Cardiac muscle cell (in vitro differentiated cells and primary cell): ENCODE data around the gene ARFRP1. TPM values are rescaled to one million over a fixed set of nuclear protein-coding genes. Genes with fewer than 3 reads are reported as not detected.

Source experiments
- DNase-seq, 2 donors: peaks; one replicate each; pipeline versions ENCODE4 v3.0.0 to v3.0.0-alpha.2; 2010 to 2017; ENCODE audit warnings: low read depth in 1 of 2, low spot score in 1 of 2
- H3K27ac ChIP-seq: fragments of 200-600 bp; sonication (generic); 2 replicates; pipeline ENCODE4 v1.5.1; 2016
- H3K27me3 ChIP-seq: fragments of 200-600 bp; sonication (generic); 2 replicates; pipeline ENCODE4 v1.6.0; 2016; ENCODE audit warnings: control low read depth
- H3K36me3 ChIP-seq: fragments of 200-600 bp; sonication (generic); 2 replicates; pipeline ENCODE4 v1.5.1; 2016; ENCODE audit warnings: control low read depth
- H3K4me1 ChIP-seq: fragments of 200-600 bp; sonication (generic); 2 replicates; pipeline ENCODE4 v1.8.1; 2017; ENCODE audit warnings: low read depth, mild to moderate bottlenecking, mixed run types
- H3K4me3 ChIP-seq: fragments of 200-600 bp; sonication (generic); 2 replicates; pipeline ENCODE4 v1.5.1; 2016; ENCODE audit warnings: mild to moderate bottlenecking
- H3K9me3 ChIP-seq: fragments of 200-600 bp; sonication (generic); 2 replicates; pipeline ENCODE4 v1.5.1; 2017; ENCODE audit warnings: low read depth, mild to moderate bottlenecking, control low read depth
- CTCF ChIP-seq: IDR thresholded peaks from 2 replicates; pipeline ENCODE4 v1.5.1; 2012; ENCODE audit warnings: low read depth, mild to moderate bottlenecking, low read length
- polyA plus RNA-seq: library from polyadenylated mRNA; unstranded; fragments of >200 nt; fragmentation: Nextera tagmentation; extraction: Ambion mirVana; gene quantifications from 2 replicates; pipeline ENCODE4 v1.2.1, GENCODE V29; 2016
- total RNA-seq: library from RNA; depleted of rRNA; stranded (reverse); fragments of >200 nt; gene quantifications from 2 replicates; pipeline ENCODE4 v1.2.3, GENCODE V29; 2016

The ARFRP1 gene
- total and polyA plus RNA-seq, 2 experiments from 2014 or later: 61.3 to 85.1 TPM

- H3K36me3 ChIP-seq: peaks cover 30% of the 10 kb centered on the region
- H3K9me3 ChIP-seq: no peaks in the 10 kb centered on the region
- no peak overlapping the region for H3K4me3 ChIP-seq
- no peaks in the 10 kb centered on the region for H3K27me3 ChIP-seq
- H3K4me1 ChIP-seq: peaks cover 13% of the 10 kb centered on the region
- DNase-seq: no peak
- H3K27ac ChIP-seq: peak overlapping the region; percentile 43
- no peak for TF ChIP-seq CTCF
Measured at GRCh38 chr20:63744574-63745423, 37.0 kb upstream of the ARFRP1 start.

- peaks cover 30% of the 10 kb centered on the region for H3K36me3 ChIP-seq
Measured at GRCh38 chr20:63744158-63744557, 36.4 kb upstream of the ARFRP1 start.

GRCh38 chr20:63743210-63743970, 35.6 kb upstream of the ARFRP1 start:
- DNase-seq: no peak
- Histone ChIP-seq H3K27me3 (no peaks in the 10 kb centered on the region), H3K4me3 (no peak overlapping the region), H3K9me3 (no peaks in the 10 kb centered on the region), H3K4me1 (peaks cover 18% of the 10 kb centered on the region), H3K27ac (peak overlapping the region; percentile 64), H3K36me3 (peaks cover 30% of the 10 kb centered on the region)
- no peak for TF ChIP-seq CTCF

More at GRCh38 chr20:63744158-63744557, 36.4 kb upstream of the ARFRP1 start:
- H3K27me3 ChIP-seq: no peaks in the 10 kb centered on the region
- no peak overlapping the region for H3K4me3 ChIP-seq
- no peak for TF ChIP-seq CTCF
- H3K27ac ChIP-seq: peak overlapping the region; percentile 43
- peaks cover 13% of the 10 kb centered on the region for H3K4me1 ChIP-seq
- no peaks in the 10 kb centered on the region for H3K9me3 ChIP-seq
- no peak for DNase-seq

DNA sequence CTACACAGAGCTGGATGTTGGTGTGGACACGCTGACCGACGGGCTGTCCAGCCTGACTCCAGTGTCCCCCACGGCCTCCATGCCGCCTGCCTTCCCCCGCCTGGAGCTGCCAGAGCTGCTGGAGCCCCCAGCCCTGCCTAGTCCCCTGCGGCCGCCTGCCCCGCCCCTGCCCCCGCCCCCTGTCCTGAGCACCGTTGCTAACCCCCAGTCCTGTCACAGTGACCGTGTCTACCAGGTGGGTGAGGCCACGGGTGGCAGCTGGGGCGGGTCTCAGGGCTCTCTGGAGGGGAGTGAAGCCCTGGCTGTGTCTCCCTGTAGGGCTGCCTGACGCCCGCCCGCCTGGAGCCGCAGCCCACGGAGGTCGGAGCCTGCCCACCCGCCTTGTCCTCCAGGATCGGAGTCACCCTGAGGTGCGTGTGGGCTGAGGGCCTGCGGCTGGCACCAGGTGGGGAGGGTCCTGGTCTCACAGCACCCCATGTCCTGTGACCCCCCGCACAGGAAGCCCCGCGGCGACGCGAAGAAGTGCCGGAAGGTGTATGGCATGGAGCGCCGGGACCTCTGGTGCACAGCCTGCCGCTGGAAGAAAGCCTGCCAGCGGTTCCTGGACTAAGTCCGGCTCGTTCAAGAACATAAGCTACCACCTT, 34.7 kb upstream of the ARFRP1 start:
- Histone ChIP-seq H3K4me1 (peaks cover 19% of the 10 kb centered on the region), H3K36me3 (peaks cover 30% of the 10 kb centered on the region), H3K27ac (peak overlapping the region; percentile 64), H3K4me3 (no peak overlapping the region), H3K27me3 (no peaks in the 10 kb centered on the region), H3K9me3 (no peaks in the 10 kb centered on the region)
- no peak for DNase-seq
- no peak for TF ChIP-seq CTCF

DNA sequence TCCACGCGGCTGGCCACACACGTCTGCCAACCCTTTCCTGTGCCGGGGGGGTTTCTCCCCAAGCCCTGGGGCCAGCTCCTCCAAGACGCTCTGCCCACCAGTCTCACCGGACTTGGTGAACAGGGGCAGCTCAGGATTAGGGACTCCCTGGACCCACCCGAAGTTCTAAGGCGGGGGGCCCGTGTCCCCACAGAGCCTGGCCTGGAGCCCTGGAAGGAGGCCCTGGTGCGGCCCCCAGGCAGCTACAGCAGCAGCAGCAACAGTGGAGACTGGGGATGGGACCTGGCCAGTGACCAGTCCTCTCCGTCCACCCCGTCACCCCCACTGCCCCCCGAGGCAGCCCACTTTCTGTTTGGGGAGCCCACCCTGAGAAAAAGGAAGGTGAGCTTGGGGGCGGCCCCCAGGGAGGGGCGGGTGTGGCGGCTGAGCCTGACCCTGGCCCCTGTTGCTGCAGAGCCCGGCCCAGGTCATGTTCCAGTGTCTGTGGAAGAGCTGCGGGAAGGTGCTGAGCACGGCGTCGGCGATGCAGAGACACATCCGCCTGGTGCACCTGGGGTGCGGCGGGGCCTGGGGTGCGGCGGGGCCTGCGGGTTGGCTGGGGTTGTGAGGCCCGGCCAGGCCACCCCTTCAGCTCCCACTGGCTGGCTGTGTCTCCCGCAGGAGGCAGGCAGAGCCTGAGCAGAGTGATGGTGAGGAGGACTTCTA, 34.1 kb upstream of the ARFRP1 start:
- H3K9me3 ChIP-seq: no peaks in the 10 kb centered on the region
- H3K4me1 ChIP-seq: peaks cover 19% of the 10 kb centered on the region
- peak overlapping the region; percentile 64 for H3K27ac ChIP-seq
- no peak for DNase-seq
- peaks cover 30% of the 10 kb centered on the region for H3K36me3 ChIP-seq
- H3K27me3 ChIP-seq: no peaks in the 10 kb centered on the region
- H3K4me3 ChIP-seq: peak overlapping the region; percentile 67
- no peak for TF ChIP-seq CTCF
